Measurements from ENCODE around the gene BAK1. TPM values are rescaled to one million over a fixed set of nuclear protein-coding genes. Genes with fewer than 3 reads are reported as not detected.

Gene BAK1
- total and polyA plus RNA-seq, 2 of the 13 experiments (the other 11 are each of a cell fraction or from before 2014, with no cell fraction given), result 15.0 to 23.8 TPM

DNA sequence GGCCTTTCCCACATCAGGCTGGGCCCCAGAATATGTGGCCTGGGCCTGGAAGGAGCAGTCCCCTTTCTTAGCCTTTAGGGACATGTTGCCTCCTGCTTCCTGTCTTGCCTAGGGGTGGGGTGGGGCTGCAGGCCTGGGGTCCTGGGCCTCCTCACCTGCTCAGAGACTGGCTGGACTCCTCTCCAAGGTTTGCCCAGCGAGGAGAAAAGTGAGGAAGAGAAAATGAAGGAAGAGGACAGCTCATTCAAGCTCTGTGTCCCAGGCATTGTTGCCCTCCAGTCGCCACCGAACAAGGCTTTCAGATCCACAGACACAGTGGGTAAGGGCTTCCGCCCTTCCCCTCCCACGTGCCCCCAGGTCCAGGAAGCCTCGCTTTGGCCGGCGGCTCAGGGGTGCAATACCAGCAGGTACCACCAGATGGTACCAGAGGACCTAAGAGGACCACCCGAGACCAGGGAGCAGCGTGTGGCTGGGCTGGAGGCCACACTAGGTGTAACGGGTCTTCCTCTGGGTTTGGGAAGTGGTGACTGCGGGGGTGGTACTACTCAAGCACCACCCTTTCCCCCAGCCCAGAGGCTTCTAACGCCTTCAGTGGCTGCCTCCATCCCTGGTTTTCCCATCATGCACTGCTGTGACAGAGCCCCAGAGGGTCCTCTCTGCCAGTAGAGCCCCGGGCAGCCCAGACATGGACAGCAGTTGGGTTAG lies 5.5 kb upstream of the BAK1 start (continued):
- TF ChIP-seq, protein P1, sequence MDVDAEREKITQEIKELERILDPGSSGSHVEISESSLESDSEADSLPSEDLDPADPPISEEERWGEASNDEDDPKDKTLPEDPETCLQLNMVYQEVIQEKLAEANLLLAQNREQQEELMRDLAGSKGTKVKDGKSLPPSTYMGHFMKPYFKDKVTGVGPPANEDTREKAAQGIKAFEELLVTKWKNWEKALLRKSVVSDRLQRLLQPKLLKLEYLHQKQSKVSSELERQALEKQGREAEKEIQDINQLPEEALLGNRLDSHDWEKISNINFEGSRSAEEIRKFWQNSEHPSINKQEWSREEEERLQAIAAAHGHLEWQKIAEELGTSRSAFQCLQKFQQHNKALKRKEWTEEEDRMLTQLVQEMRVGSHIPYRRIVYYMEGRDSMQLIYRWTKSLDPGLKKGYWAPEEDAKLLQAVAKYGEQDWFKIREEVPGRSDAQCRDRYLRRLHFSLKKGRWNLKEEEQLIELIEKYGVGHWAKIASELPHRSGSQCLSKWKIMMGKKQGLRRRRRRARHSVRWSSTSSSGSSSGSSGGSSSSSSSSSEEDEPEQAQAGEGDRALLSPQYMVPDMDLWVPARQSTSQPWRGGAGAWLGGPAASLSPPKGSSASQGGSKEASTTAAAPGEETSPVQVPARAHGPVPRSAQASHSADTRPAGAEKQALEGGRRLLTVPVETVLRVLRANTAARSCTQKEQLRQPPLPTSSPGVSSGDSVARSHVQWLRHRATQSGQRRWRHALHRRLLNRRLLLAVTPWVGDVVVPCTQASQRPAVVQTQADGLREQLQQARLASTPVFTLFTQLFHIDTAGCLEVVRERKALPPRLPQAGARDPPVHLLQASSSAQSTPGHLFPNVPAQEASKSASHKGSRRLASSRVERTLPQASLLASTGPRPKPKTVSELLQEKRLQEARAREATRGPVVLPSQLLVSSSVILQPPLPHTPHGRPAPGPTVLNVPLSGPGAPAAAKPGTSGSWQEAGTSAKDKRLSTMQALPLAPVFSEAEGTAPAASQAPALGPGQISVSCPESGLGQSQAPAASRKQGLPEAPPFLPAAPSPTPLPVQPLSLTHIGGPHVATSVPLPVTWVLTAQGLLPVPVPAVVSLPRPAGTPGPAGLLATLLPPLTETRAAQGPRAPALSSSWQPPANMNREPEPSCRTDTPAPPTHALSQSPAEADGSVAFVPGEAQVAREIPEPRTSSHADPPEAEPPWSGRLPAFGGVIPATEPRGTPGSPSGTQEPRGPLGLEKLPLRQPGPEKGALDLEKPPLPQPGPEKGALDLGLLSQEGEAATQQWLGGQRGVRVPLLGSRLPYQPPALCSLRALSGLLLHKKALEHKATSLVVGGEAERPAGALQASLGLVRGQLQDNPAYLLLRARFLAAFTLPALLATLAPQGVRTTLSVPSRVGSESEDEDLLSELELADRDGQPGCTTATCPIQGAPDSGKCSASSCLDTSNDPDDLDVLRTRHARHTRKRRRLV (CRISPR knock-in tag; IDR thresholded peaks at IDR 0.05), result no peak
- TF ChIP-seq MEIS1 (CRISPR knock-in tag; IDR thresholded peaks at IDR 0.05; ENCODE audit: borderline replicate concordance), result no peak; the same call in 1 of the 2 replicates
- TF ChIP-seq ZNF563 (CRISPR knock-in tag; IDR thresholded peaks at IDR 0.05), result no peak
- TF ChIP-seq, protein P2, sequence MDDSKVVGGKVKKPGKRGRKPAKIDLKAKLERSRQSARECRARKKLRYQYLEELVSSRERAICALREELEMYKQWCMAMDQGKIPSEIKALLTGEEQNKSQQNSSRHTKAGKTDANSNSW (CRISPR knock-in tag; IDR thresholded peaks at IDR 0.05; ENCODE audit: borderline replicate concordance), result no peak
- TF ChIP-seq, protein P3, sequence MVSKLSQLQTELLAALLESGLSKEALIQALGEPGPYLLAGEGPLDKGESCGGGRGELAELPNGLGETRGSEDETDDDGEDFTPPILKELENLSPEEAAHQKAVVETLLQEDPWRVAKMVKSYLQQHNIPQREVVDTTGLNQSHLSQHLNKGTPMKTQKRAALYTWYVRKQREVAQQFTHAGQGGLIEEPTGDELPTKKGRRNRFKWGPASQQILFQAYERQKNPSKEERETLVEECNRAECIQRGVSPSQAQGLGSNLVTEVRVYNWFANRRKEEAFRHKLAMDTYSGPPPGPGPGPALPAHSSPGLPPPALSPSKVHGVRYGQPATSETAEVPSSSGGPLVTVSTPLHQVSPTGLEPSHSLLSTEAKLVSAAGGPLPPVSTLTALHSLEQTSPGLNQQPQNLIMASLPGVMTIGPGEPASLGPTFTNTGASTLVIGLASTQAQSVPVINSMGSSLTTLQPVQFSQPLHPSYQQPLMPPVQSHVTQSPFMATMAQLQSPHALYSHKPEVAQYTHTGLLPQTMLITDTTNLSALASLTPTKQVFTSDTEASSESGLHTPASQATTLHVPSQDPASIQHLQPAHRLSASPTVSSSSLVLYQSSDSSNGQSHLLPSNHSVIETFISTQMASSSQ (IDR thresholded peaks at IDR 0.05; ENCODE audit: low read depth), result no peak
- TF ChIP-seq, protein P3 (CRISPR knock-in tag; IDR thresholded peaks at IDR 0.05; ENCODE audit: borderline replicate concordance), result no peak
- TF ChIP-seq PRPF4 (IDR thresholded peaks at IDR 0.05; ENCODE audit: low read depth, low read length, poor library complexity, severe bottlenecking), result no peak
- TF ChIP-seq ZSCAN25 (CRISPR knock-in tag; IDR thresholded peaks at IDR 0.05), result no peak; the same call in 1 of the 2 replicates
- TF ChIP-seq, protein P4, sequence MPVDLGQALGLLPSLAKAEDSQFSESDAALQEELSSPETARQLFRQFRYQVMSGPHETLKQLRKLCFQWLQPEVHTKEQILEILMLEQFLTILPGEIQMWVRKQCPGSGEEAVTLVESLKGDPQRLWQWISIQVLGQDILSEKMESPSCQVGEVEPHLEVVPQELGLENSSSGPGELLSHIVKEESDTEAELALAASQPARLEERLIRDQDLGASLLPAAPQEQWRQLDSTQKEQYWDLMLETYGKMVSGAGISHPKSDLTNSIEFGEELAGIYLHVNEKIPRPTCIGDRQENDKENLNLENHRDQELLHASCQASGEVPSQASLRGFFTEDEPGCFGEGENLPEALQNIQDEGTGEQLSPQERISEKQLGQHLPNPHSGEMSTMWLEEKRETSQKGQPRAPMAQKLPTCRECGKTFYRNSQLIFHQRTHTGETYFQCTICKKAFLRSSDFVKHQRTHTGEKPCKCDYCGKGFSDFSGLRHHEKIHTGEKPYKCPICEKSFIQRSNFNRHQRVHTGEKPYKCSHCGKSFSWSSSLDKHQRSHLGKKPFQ (CRISPR knock-in tag; IDR thresholded peaks at IDR 0.05; ENCODE audit: insufficient replicate concordance), result no peak
- no peak for TF ChIP-seq ZNF674 (CRISPR knock-in tag; IDR thresholded peaks at IDR 0.05; ENCODE audit: low read depth)
- TF ChIP-seq, protein P5, sequence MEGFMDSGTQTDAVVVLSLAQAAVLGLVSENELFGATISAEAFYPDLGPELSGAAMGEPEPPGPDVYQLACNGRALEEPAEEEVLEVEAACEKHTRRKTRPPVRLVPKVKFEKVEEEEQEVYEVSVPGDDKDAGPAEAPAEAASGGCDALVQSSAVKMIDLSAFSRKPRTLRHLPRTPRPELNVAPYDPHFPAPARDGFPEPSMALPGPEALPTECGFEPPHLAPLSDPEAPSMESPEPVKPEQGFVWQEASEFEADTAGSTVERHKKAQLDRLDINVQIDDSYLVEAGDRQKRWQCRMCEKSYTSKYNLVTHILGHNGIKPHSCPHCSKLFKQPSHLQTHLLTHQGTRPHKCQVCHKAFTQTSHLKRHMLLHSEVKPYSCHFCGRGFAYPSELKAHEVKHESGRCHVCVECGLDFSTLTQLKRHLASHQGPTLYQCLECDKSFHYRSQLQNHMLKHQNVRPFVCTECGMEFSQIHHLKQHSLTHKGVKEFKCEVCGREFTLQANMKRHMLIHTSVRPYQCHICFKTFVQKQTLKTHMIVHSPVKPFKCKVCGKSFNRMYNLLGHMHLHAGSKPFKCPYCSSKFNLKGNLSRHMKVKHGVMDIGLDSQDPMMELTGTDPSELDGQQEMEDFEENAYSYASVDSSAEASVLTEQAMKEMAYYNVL (CRISPR knock-in tag; IDR thresholded peaks at IDR 0.05; ENCODE audit: borderline replicate concordance), result no peak
- TF ChIP-seq ZNF749 (CRISPR knock-in tag; IDR thresholded peaks at IDR 0.05; ENCODE audit: borderline replicate concordance), result no peak
- peak; percentile 69; the same call in 1 of the 2 replicates for TF ChIP-seq TSC22D2 (CRISPR knock-in tag; IDR thresholded peaks at IDR 0.05; ENCODE audit: borderline replicate concordance)
- TF ChIP-seq ZNF841 (CRISPR knock-in tag; IDR thresholded peaks at IDR 0.05; ENCODE audit: borderline replicate concordance), result no peak

All from HepG2 (cell line).